HG02588 (cell line): ENCODE results near the gene RGS9BP.
"Not testable (repeated sequence)": the region's sequence is repeated elsewhere in the genome, so short reads cannot be mapped to it uniquely, and the experiment has no call there.

Experiments
- ATAC-seq: cut with Tn5 transposase; IDR thresholded peaks from one replicate; pipeline ENCODE4 v1.9.1; 2021; ENCODE audit warnings: mild to moderate bottlenecking, moderate library complexity; ENCODE audit not compliant: unreplicated experiment

The RGS9BP gene

GRCh38 chr19:32694851-32695250, 19.2 kb downstream of the RGS9BP start:
- ATAC-seq, result not testable (repeated sequence)

- not testable (repeated sequence) for ATAC-seq
Observed at GRCh38 chr19:32695506-32695905, 19.9 kb downstream of the RGS9BP start.

GRCh38 chr19:32696771-32697170, 21.1 kb downstream of the RGS9BP start:
- not testable (repeated sequence) for ATAC-seq

GRCh38 chr19:32700129-32700528, 24.5 kb downstream of the RGS9BP start:
- ATAC-seq, result not testable (repeated sequence)

GRCh38 chr19:32702010-32702409, 26.4 kb downstream of the RGS9BP start:
- ATAC-seq, result no peak

GRCh38 chr19:32704006-32704405, 28.4 kb downstream of the RGS9BP start:
- not testable (repeated sequence) for ATAC-seq

- no peak for ATAC-seq
Observed at GRCh38 chr19:32708457-32708856, 32.8 kb downstream of the RGS9BP start.

GRCh38 chr19:32709032-32709431, 33.4 kb downstream of the RGS9BP start:
- no peak for ATAC-seq

- ATAC-seq, result no peak
Observed at GRCh38 chr19:32711747-32712146, 36.1 kb downstream of the RGS9BP start.

GRCh38 chr19:32716203-32716602, 40.6 kb downstream of the RGS9BP start:
- not testable (repeated sequence) for ATAC-seq

GRCh38 chr19:32717496-32717895, 41.8 kb downstream of the RGS9BP start:
- ATAC-seq, result no peak

GRCh38 chr19:32718286-32718685, 42.6 kb downstream of the RGS9BP start:
- no peak for ATAC-seq

- no peak for ATAC-seq
Observed at GRCh38 chr19:32719611-32720059, 44.0 kb downstream of the RGS9BP start, which contains the start of gene TDRD12. Gene TDRD12, plus strand, starts transcription at chr19:32719767. Its CDS starts 306 bp downstream, at chr19:32720073.

GRCh38 chr19:32720216-32720935, 44.7 kb downstream of the RGS9BP start:
- ATAC-seq, result no peak

GRCh38 chr19:32720936-32721250, 45.2 kb downstream of the RGS9BP start:
- no peak for ATAC-seq
